ENCODE data around the gene DPYSL5.
"Not testable (repeated sequence)": the region's sequence is repeated elsewhere in the genome, so short reads cannot be mapped to it uniquely, and the experiment has no call there.

DPYSL5 gene

GRCh38 chr2:26903676-26904075 is 55.7 kb downstream of the DPYSL5 start:
- no peak for DNase-seq

GRCh38 chr2:26904839-26905238 is 56.9 kb downstream of the DPYSL5 start:
- no peak for DNase-seq

GRCh38 chr2:26905341-26906198 is 57.6 kb downstream of the DPYSL5 start:
- DNase-seq, result no peak

- no peak for DNase-seq
Measured at GRCh38 chr2:26907416-26907815, 59.5 kb downstream of the DPYSL5 start.

GRCh38 chr2:26910176-26910575 is 62.2 kb downstream of the DPYSL5 start:
- DNase-seq, result no peak

- DNase-seq, result no peak
Measured at GRCh38 chr2:26911911-26912861, 64.3 kb downstream of the DPYSL5 start.

GRCh38 chr2:26913606-26913998 is 65.7 kb downstream of the DPYSL5 start:
- peak; percentile 3 for DNase-seq

- DNase-seq, result no peak
Measured at GRCh38 chr2:26913999-26914658, 66.2 kb downstream of the DPYSL5 start.

- no peak for DNase-seq
Measured at GRCh38 chr2:26914659-26915310, 66.9 kb downstream of the DPYSL5 start.

- no peak for DNase-seq
Measured at GRCh38 chr2:26915316-26915715, 67.4 kb downstream of the DPYSL5 start.

GRCh38 chr2:26916128-26916692 is 68.3 kb downstream of the DPYSL5 start:
- no peak for DNase-seq

GRCh38 chr2:26917135-26917836 is 69.4 kb downstream of the DPYSL5 start:
- no peak for DNase-seq

- DNase-seq, result no peak
Measured at GRCh38 chr2:26921323-26921722, 73.4 kb downstream of the DPYSL5 start.

- DNase-seq, result peak; percentile 31
Measured at GRCh38 chr2:26922405-26923188, 74.7 kb downstream of the DPYSL5 start.

GRCh38 chr2:26923189-26923466 is 75.2 kb downstream of the DPYSL5 start:
- DNase-seq, result not testable (repeated sequence)

GRCh38 chr2:26924731-26925099 is 76.8 kb downstream of the DPYSL5 start:
- DNase-seq, result no peak

GRCh38 chr2:26925100-26925791 is 77.3 kb downstream of the DPYSL5 start:
- no peak for DNase-seq

GRCh38 chr2:26927221-26927620 is 79.3 kb downstream of the DPYSL5 start:
- DNase-seq, result no peak

GRCh38 chr2:26932974-26933373 is 85.0 kb downstream of the DPYSL5 start:
- DNase-seq, result no peak

Data from suppressor macrophage treated with lipopolysaccharide for 4 hours (primary cell).